Measurements from ENCODE around the gene KCNE2. TPM values are rescaled to one million over a fixed set of nuclear protein-coding genes. Genes with fewer than 3 reads are reported as not detected.

The KCNE2 gene
- total and polyA plus RNA-seq, 2 experiments from 2014 or later = 2.9 to 5.0 TPM

- TF ChIP-seq CTCF (IDR thresholded peaks at IDR 0.05; ENCODE audit: poor library complexity) = no peak
- no peak for TF ChIP-seq EZH2phosphoT487 (IDR thresholded peaks at IDR 0.05; ENCODE audit: low read depth, severe bottlenecking, unreplicated experiment)
- no peak for TF ChIP-seq EZH2 (IDR thresholded peaks at IDR 0.05; ENCODE audit: borderline replicate concordance)
- Histone ChIP-seq H3K79me2 (no peaks in the 10 kb centered on the region), H3K27ac (no peak overlapping the region), H3K27me3 (no peaks in the 10 kb centered on the region), H3K9me2 (replicated peaks; ENCODE audit: insufficient read depth) (no peaks in the 10 kb centered on the region), H4K20me1 (ENCODE audit: insufficient read depth, poor library complexity, severe bottlenecking) (no peaks in the 10 kb centered on the region), H3K36me3 (replicated peaks; ENCODE audit: insufficient read depth, low read depth) (no peaks in the 10 kb centered on the region), H2AFZ (no peak overlapping the region), H3K9me3 (ENCODE audit: low read depth) (no peaks in the 10 kb centered on the region), H3K4me2 (no peak overlapping the region), H3K4me1 (ENCODE audit: insufficient read depth) (peaks cover 11% of the 10 kb centered on the region), H3K4me3 (no peak overlapping the region)
- no peak for DNase-seq (ENCODE audit: low spot score)
- WGBS (ENCODE audit: low lambda C conversion rate, missing lambda C conversion rate) = 85% methylated on average over 3 of the region's 3 CpGs
Observed at GRCh38 chr21:34340061-34340460, 23.7 kb upstream of the KCNE2 start.

- no peaks in the 10 kb centered on the region for H3K79me2 ChIP-seq
- no peaks in the 10 kb centered on the region for H3K9me2 ChIP-seq (replicated peaks; ENCODE audit: insufficient read depth)
- no peak overlapping the region for H3K27ac ChIP-seq
- H3K4me2 ChIP-seq = no peak overlapping the region
- no peaks in the 10 kb centered on the region for H3K9me3 ChIP-seq (ENCODE audit: low read depth)
- TF ChIP-seq CTCF (IDR thresholded peaks at IDR 0.05; ENCODE audit: poor library complexity) (no peak), EZH2phosphoT487 (IDR thresholded peaks at IDR 0.05; ENCODE audit: low read depth, severe bottlenecking, unreplicated experiment) (no peak), EZH2 (IDR thresholded peaks at IDR 0.05; ENCODE audit: borderline replicate concordance) (no peak)
- no peak overlapping the region for H3K4me3 ChIP-seq
- peaks cover 7% of the 10 kb centered on the region for H3K4me1 ChIP-seq (ENCODE audit: insufficient read depth)
- DNase-seq (ENCODE audit: low spot score) = no peak
- H3K36me3 ChIP-seq (replicated peaks; ENCODE audit: insufficient read depth, low read depth) = no peaks in the 10 kb centered on the region
- no peaks in the 10 kb centered on the region for H4K20me1 ChIP-seq (ENCODE audit: insufficient read depth, poor library complexity, severe bottlenecking)
- no peak overlapping the region for H2AFZ ChIP-seq
- WGBS (ENCODE audit: low lambda C conversion rate, missing lambda C conversion rate) = 94% methylated on average over 5 of the region's 5 CpGs
- H3K27me3 ChIP-seq = no peaks in the 10 kb centered on the region
Observed at GRCh38 chr21:34342476-34342875, 21.3 kb upstream of the KCNE2 start.

GRCh38 chr21:34343347-34343746 lies 20.5 kb upstream of the KCNE2 start:
- TF ChIP-seq EZH2 (IDR thresholded peaks at IDR 0.05; ENCODE audit: borderline replicate concordance) (no peak), EZH2phosphoT487 (IDR thresholded peaks at IDR 0.05; ENCODE audit: low read depth, severe bottlenecking, unreplicated experiment) (no peak), CTCF (IDR thresholded peaks at IDR 0.05; ENCODE audit: poor library complexity) (no peak)
- Histone ChIP-seq H2AFZ (no peak overlapping the region), H4K20me1 (ENCODE audit: insufficient read depth, poor library complexity, severe bottlenecking) (no peaks in the 10 kb centered on the region), H3K4me3 (no peak overlapping the region), H3K4me1 (ENCODE audit: insufficient read depth) (peaks cover 7% of the 10 kb centered on the region), H3K27me3 (no peaks in the 10 kb centered on the region), H3K79me2 (no peaks in the 10 kb centered on the region), H3K9me3 (ENCODE audit: low read depth) (no peaks in the 10 kb centered on the region), H3K36me3 (replicated peaks; ENCODE audit: insufficient read depth, low read depth) (no peaks in the 10 kb centered on the region), H3K9me2 (replicated peaks; ENCODE audit: insufficient read depth) (no peaks in the 10 kb centered on the region), H3K4me2 (no peak overlapping the region), H3K27ac (no peak overlapping the region)
- 74% methylated on average over 7 of the region's 7 CpGs for WGBS (ENCODE audit: low lambda C conversion rate, missing lambda C conversion rate)
- DNase-seq (ENCODE audit: low spot score) = no peak
